GM23248 (cell line): Measurements from ENCODE around the gene SPINK4.

Experiments used
- EZH2 ChIP-seq: fragments of 200-600 bp; sonication (generic); IDR thresholded peaks from 2 replicates; pipeline ENCODE4 v1.6.1; 2018; ENCODE audit warnings: antibody characterized with exemption, mild to moderate bottlenecking; ENCODE audit not compliant: insufficient read depth, poor library complexity, severe bottlenecking
- EZH2phosphoT487 ChIP-seq: fragments of 200-600 bp; sonication (generic); IDR thresholded peaks from 2 replicates; pipeline ENCODE4 v1.6.1; 2018; ENCODE audit warnings: antibody characterized with exemption, moderate library complexity, mild to moderate bottlenecking, low read depth; ENCODE audit not compliant: insufficient read depth

DNA sequence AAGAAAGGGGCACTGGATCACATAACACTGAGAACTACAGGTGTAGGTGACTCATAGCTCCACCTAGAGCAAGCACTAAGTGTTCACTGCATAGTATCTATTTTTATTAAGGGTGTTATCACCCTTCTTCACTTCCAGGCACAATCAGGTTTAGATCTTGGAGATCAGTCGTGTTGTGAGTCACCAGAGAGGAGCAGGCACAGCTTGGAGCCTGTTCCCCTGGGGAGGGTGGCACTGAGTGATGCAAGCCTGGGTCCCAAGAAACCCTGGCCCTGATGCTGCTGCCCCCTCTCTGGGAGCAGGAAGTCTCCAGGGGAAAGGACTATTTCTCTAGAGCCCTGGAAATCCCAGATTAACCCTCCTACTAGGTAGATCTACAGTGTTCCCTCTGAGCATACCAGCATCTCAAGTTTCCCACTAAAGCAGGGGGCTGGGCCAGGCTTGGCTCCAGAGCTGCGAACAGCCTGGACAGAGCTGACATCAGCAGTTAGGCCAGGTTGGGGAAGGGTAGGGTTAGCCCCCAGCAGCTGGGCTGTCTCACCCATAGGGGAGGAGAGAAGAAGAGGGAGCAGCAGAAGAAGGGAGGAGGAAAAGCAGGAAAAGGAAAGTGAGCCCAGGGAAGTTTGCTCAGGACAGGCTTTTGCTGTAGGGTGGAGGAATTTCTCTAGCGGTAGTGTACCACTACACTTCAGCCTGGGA lies 28.1 kb upstream of the SPINK4 start:
- TF ChIP-seq EZH2 = no peak
- TF ChIP-seq EZH2phosphoT487 = no peak
